Ureter (tissue), 1 donor: Measurements from ENCODE around the gene HSPB7. TPM values are rescaled to one million over a fixed set of nuclear protein-coding genes. Genes with fewer than 3 reads are reported as not detected.

ENCODE experiments used
- DNase-seq: peaks from one replicate; pipeline ENCODE4 v3.0.0-alpha.2; 2020; ENCODE audit warnings: low spot score
- total RNA-seq: library from RNA; stranded (reverse); gene quantifications from one replicate; pipeline ENCODE4 v1.2.4, GENCODE V29; 2023
- donor health status: DM: yes; HTN: yes; CAD: no.

The HSPB7 gene
- total RNA-seq, 1 donor from 2014 or later, result 36.2 TPM

DNA sequence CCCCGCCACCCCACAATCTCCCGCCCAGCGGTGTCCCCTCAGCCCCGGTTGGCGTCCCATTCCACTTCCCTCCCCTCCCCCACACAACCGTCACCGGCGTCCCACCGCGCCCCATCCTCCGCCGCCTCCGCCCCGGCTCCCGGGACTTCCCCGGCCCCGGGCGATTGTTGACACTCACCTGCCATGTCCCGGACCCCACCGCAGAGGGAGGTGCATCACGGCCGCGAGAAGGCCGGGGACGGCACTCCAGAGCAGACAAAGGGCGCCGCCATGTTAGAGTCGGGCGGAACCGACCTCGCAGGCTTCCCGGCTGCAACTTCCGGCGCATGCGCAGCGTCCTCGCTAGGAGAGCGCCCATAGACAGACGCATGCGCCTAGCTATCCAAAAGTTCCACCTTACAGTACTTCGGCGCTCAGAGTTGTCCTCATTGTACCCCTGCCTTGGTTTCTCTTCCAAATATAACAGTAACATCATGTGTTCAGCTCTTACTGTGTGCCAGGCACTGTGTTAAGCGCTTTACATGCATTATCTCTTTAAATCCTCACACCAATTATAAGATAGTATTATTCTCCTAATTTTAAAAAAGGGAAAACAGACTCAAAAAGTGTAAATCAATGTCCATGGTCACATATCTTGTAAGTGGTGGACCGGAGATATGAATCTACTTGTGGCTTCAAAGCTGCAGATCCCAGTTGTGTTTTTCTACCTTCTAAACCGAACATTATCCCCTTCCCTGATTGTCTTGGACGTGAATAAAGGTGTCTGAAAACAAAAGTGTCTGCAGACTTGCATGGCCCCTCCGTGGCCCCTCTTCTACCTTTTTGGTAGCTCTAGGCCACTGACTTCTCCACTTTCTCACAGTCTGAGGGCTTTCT, 41.8 kb downstream of the HSPB7 start, which contains the start of gene ZBTB17:
TSS of gene ZBTB17 (minus strand) at position 297 of the 876 bp plus-strand sequence. CDS start 27,606 bp downstream, outside the sequence.
- DNase-seq, result peak; percentile 93

DNA sequence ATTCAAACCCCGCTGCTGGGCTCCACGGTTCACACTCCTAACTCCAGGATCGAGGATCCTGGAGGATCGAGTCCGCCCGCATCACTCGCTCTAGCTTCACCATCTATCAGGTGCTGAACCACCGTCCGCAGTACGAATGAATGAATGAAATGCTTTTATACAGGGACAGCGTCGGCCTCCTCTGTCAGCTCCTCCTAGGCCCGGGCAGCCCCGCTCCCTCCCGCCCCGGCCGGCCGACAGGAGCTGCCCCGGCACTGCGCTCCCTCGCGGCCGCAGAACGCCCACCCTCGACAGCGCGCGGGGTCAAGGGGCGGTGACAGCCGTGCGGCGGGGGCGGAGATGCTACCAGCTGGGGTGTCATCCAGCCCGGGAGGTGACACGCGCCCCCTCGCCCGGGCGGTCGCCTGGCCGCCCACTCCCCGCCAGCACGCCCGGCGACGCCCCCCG, 42.5 kb downstream of the HSPB7 start:
- DNase-seq, result no peak

DNA sequence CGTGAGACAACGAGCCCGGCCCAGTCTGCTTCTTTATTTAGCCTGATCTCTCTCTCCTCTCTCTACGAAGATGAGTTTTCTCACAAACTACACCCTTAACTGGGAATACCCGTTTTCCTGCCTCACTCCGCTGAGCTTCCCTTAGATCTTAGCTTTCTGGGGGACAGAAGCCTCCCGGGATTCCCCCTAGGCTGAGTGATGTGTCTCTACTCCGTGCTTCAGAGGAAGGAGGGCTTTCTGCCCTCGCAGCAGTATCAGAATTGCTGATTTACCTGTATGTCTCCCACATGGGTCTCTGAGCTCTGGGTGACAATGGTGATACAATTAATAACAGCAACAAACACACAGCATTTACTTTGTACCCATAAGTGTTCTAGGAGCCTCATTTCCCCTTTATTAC, 43.0 kb downstream of the HSPB7 start:
- DNase-seq, result no peak

DNA sequence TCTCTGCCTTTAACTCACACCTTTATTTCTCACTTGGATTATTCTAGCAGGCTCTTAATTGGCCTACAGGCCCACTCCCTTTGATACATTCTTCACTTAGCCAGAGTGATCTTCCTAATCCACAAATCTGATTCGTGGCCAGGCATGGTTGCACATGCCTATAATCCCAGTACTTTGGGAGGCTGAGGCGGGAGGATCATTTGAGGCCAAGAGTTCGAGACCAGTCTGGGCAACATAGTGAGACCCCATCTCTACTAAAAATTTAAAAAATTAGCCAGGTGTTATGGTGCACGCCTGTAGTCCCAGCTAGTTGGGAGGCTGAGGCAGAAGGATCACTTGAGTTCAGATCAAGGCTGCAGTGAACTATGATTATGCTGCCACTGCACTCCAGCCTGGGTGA, 44.1 kb downstream of the HSPB7 start:
- DNase-seq, result no peak

DNA sequence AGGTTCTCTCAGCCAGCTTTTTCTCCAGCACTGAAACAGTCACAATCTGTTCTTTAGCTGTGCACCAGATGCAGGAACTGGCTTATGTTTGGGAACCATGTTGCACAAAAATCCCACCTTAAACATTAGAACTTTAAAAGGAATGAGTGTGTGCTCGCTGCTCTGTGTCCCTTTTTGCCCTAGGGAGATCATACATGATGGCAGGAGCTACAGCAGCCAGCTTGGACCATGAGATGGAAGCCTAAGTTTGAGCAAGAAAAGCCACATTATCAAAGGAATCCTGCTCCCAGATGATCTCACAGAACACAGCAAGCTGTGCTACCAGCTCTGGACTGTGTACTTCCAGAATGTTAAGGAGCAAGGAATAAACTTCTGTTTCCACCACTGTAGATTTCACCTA, 45.4 kb downstream of the HSPB7 start:
- no peak for DNase-seq

DNA sequence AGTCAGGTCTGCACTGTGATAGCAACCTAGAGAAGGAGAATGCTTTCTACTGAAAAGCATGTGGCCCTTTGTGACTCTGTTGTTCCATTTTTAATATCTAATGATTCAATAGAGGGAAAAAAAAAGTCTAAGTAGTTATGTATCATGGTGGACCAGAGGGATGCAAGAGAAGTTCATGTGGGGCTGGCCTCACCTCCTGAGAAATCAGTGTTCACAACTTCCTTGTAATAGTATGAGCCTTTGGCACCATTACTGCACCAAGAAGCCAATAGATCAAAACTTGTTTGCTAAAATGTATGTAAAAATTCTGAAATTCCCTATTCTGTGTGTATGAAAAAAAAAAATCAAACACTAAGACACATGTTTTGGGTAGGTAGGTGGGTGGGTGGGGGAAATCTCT, 46.9 kb downstream of the HSPB7 start:
- no peak for DNase-seq

DNA sequence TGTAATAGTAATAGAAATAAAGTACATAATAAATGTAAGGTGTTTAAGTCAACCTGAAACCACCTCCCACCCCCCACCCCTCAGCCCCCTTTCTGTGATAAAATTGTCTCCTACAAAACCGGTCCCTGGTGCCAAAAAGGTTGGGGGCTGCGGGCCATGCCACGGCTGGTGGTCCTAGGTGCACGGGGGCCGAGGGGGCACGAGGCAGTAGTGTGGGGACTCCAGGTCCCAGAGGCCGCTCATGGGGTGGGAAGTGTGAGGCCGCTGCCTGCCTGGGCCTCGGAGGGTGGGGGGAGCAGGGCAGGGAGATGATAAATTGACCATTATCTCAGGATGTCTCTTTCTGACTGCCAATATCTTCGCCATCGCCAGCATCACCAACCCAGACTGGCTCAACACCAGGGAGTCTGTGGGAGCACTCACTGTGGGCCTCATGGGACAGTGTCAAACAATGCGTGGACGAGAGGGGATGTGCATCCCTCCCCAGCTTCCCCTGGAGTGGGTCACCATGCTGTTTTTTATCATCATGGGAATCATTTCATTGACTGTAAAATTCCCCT, 48.4 kb downstream of the HSPB7 start:
- DNase-seq, result no peak

DNA sequence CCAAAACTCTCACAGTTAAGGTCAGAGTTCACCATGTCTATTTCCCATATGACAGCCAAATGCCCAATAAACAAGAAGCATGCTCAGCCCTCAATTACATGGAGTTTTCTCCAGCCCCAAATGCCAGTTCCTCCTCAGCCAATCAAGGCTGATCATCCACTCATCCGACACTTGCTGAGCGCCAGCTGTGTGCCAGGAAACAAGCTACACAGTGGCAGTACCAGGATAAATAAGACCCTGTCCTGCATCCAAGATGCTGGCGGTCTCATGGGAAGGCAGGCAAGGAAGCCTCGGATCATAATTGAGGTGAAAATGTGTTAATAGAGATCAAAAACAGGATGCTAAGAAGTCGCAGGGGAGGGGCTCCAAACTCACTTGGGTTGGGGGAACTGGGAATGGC, 49.7 kb downstream of the HSPB7 start:
- no peak for DNase-seq

DNA sequence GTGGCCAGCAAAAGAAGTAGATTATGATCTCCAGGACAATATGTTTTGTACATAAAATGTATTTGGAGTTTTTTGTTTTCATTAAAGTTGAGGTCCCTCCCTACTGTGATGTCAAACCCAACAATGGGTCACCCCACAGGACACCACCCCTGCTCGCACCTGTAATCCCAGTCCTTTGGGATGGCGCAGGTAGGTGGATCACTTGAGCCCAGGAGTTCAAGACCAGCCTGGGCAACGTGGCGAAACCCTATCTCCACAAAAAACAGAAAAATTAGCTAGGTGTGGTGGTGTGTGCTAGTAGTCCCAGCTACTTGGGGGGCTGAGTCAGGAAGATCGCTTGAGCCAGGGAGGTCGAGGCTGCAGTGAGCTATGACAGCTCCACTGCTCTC, 50.9 kb downstream of the HSPB7 start:
- no peak for DNase-seq

DNA sequence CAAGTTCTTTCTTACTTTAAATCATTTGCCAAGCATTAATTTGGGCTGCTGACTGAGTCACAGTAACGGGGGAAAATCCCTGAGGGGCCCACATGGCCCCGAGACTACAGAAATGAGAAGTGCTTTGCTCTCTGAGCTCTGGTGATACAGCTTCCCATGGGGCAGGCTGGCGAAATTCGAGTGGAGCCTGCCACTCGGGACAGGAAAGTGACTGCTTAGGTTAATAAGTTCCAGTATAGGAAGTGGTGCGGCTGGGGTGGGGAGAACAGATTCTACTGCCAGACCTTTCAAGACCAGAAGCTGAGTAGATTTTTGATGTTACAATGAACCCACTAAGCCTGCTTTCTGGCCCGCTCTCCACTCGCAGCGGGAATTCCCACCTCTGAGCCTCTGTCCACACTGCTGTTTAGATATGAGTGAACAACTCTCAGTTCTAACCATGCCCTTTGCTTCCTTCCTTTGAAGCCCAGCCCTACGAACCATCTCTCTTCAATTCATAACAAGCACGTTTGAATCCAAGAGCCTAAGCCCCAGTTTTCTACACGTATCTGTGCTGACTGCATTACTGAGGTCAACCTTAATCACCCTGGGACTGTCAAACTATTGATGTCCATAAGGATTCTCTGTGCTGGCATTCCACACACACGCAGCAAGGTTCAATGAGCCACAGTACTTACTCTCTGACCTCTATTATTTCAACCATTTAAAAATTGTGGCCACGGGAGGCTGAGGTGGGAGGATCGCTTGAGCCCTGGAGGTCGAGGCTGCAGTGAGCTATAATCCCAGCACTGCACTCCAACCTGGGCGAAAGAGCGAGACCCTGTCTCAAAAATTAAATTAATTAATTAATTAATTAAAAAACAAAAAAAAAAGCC, 51.5 kb downstream of the HSPB7 start:
- DNase-seq, result no peak

DNA sequence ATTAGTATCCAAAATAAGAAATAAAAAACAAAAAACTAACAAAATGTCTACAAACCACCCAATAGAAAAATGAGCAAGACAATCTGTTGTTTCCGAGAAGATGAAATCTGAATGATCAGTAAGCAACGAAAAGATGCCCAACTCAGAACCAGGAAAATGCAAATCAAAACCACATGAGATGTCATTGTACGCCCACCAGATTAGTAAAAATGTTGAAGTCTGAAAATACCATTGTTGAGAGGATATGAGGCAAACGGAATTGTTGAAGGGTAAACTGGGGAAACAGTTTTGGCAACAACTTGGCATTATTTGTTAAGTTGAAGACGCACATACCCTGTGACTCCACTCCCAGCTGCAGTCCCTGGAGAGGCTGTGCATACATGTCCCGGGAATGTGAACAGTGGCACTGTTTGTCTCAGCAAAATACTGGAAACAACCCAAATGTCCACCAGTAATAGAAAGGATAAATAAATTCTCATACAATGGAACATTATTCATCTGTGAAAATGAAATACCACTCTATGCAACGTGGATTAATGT, 52.5 kb downstream of the HSPB7 start:
- DNase-seq, result no peak

Other genes with a start within 250 kb of the HSPB7 start
- 0.96 TPM for gene UQCRHL, start 210.4 kb downstream of the HSPB7 start, total RNA-seq
- 85.2 TPM for gene SPEN, start 170.3 kb downstream of the HSPB7 start, total RNA-seq
- 44.4 TPM for gene ZBTB17, start 41.9 kb downstream of the HSPB7 start, total RNA-seq
- gene SRARP, start 13.8 kb downstream of the HSPB7 start, total RNA-seq, result not detected
- 2.2 TPM for gene CLCNKA, start 4.0 kb upstream of the HSPB7 start, total RNA-seq
- gene CLCNKB, start 25.7 kb upstream of the HSPB7 start, total RNA-seq, result 0.65 TPM
- gene FAM131C, start 55.6 kb upstream of the HSPB7 start, total RNA-seq, result 0.60 TPM
- 58.9 TPM for gene EPHA2, start 138.0 kb upstream of the HSPB7 start, total RNA-seq
- 24.8 TPM for gene ARHGEF19, start 194.6 kb upstream of the HSPB7 start, total RNA-seq
- gene CPLANE2, start 219.1 kb upstream of the HSPB7 start, total RNA-seq, result 9.0 TPM